Measurements from ENCODE around the gene NEK1.
A peak's percentile ranks its signal among the peaks of the same experiment; 100 is the strongest.
"Not testable (repeated sequence)": the region's sequence is repeated elsewhere in the genome, so short reads cannot be mapped to it uniquely, and the experiment has no call there.

NEK1 gene

DNA sequence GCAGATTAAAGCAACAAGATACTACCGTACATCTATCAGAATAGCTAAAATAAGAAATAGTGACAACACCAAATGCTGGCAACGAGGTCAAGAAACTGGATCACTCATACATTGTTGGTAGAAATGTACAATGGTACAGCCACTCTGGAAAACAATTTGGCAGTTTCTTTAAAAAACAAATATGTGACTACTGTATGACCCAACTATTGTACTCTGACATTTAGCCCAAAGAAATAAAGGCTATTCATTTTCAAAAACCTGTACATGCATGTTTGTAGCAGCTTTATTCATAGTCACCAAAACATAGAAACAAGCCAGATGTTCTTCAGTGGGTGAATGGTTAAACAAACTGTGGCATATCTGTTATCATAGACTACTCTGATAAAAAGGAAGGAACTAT, 16.2 kb upstream of the NEK1 start:
- no peak for DNase-seq (ENCODE audit: low read depth in 2 of 2)

DNA sequence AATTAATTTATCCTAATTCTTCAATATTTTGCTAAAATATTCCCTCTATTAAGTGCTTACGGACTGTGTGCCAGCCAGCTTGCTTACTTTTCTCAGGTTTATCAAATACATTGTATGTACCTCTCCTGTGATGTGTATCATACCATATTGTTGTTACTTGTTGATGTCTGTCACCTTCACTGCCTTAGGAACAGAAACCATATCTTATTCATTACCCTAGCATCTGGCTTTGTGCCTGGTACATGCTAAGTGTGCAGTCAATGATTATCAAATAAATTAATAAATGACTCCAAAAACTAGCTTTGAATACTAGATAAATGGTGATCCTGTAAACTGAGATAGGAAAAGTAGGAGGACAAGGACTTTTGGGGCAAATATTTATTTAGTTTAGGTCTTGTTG, 14.9 kb upstream of the NEK1 start:
- DNase-seq (ENCODE audit: low read depth in 2 of 2) = no peak

DNA sequence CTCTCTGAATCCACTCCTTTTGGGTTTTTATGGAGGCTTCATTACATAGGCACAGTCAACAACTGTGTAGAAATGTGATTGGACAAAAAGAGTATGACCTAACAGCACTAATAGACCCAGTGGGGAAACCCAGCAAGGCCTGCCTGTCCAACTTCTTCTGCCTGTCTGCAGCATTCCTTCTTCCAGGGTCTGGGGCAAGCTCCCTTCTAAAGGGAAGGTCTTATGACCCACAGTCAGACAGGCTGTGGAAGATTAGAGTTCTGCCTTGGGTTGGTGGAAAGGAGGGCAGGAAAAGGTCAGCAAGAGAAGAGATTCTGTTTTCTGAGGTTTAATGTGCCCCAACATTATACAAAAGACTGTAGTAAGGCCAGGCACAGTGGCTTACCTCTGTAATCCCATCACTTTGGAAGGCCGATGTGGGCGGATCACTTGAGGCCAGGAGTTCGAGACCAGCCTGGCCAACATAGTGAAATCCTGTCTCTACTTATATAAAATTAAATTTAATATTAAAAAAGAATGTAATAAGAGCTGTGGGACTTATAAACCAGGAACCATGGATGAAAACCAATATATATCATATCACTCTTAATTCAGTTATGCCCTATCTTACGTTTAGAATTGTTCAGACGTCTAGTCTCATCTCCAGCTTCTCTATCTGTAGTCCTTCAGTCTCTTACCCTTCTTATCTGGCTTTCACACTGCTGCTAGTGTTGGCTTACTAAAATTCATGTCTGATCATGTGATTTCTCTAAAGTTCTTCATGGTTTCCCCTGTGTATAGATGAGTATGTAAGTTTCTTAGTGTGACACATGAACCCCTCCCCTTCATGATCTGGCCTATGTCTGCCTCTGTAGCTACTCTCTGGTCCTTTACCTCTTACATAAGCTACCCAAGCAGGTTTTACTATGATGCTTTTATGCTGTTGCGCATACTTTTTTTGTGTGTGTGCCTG, 14.2 kb upstream of the NEK1 start:
- DNase-seq (ENCODE audit: low read depth in 2 of 2) = no peak

DNA sequence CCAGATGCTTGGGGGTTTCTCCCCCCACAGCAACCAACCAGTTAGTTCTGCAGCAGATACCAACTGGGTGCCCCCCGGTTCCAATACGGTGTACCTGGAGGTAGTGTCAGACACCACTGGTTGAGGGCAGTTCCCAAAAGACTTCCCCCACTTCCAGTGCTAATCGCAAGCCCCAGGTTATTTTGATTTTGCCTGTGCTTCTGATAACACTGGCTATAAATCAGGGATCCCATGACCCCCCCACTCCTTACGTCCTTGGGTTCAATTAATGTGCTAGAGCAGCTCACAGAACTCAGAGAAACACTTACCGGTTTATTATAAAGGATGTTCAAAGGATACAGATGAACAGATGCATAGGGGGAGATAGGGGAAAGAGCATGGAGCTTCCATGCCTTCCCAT, 13.5 kb upstream of the NEK1 start:
- DNase-seq (ENCODE audit: low read depth in 2 of 2) = no peak

DNA sequence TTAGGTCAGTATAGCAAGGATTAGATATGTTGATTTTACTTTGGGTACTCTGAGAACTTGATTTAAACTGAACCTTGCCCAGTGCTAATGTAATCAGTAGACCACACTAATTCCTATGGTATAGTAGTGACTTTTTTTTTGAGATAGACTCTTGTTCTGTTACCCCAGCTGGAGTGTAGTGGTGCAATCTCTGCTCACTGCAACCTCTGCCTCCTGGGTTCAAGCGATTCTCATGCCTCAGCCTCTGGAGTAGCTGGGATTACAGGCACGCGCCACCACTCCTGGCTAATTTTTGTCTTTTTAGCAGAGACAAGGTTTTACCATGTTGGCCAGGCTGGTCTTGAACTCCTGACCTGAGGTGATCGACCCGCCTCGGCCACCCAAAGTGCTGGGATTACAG, 11.6 kb upstream of the NEK1 start:
- not testable (repeated sequence) for DNase-seq (ENCODE audit: low read depth in 2 of 2)

DNA sequence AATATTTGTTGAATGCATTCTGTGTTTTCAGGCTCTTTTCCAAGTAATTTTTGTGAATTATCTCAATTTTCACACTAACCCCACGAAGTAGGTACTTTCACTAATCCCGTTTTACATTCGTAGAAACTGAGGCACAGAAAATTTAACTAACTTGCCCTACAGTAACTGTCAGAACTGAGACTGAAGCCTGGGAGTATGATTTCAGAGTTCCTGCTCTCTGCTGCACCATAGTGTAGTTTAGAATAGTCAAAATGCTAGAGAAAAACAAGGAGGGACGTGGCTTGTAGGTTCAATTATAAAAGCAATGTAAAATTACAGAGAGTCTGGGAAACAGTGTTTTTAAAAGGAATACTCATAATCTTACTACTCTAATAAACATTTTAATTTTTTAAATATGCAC, 10.2 kb upstream of the NEK1 start:
- no peak for DNase-seq (ENCODE audit: low read depth in 2 of 2)

DNA sequence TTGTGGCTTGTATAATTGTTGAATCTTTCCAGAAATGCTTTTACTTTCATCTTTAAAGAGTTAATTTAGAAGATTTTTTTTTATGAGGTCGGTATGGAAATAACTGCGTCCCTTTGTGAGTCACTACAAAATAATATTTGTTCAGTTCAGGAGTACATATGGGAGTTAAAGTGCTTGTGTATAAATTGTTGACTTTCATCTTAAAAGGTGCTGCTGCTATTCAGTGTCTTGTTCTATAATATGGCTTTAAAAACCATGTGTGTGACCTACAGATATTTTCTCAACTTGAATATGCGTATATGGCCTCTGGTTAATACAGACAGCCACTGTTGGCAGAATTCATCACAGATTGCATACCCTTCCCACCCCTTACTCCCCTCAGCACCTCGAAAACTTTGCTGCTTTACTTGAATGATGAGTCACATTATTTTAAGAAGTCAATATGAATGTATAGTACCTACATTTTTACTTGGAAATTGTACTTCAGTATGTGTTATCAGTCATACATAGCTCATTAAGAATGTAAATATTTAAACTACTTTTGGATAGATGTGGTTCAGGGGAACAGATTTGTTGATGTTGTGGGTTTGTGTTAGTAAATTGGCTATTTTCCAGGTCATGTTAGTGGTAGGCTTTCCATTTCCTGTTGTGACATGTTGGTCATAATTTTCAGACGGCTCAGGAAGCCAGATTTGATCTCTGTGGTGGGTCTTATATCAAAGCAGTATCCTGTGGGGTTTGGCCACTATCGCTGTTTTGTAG, 9.5 kb upstream of the NEK1 start:
- no peak for DNase-seq (ENCODE audit: low read depth in 2 of 2)

DNA sequence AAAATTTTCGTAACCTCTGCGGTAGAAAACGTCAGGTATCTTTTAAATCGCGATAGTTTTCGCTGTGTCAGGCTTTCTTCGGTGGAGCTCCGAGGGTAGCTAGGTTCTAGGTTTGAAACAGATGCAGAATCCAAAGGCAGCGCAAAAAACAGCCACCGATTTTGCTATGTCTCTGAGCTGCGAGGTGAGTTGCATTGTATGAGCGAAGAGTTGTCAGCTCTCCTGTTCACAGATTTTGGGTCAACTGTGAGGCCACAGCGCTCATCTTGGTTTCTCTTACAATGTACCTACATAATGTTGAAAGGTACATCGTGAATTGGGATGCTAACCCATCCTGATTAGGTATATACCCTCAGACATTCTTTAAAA, 8.5 kb upstream of the NEK1 start:
- no peak for DNase-seq (ENCODE audit: low read depth in 2 of 2)

DNA sequence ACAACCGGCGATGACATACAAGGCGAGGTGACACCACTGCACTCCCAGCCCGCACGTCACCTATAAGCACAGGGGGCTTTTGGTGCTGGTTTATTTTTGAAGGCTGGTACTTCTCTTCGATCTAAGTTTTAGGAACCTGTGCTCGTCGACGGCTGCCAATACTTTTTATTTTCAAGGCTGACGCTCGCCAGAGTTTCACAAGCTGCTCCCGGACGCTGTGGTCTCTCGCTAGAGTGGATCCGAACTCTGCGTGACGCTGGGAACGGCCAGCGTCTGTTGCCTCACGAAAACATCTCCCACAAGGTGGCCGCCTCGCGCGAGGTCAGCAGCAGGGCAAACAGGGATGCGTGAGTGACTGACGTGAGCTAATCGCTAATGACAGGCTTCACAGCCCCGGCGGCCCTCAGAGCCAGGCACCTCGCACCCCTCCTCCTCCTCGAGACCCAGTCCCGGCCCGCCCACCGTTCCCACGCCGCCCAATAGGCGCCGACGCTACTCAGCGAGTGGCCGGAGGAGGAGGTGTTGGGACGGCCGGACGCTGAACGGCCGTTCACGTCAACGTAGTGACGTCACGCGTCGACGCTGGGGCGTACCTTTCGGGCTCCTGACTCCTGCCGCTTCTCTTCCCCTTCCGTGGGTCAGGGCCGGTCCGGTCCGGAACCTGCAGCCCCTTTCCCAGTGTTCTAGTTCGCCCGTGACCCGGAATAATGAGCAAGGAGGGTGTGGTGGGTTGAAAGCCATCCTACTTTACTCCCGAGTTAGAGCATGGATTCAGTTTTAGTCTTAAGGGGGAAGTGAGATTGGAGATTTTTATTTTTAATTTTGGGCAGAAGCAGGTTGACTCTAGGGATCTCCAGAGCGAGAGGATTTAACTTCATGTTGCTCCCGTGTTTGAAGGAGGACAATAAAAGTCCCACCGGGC, 7.8 kb upstream of the NEK1 start, which contains the start of gene CLCN3:
TSS of gene CLCN3 (plus strand) at position 621 of the 922 bp plus-strand sequence. CDS start 15,351 bp downstream, outside the sequence.
- peak; percentile 91 to 93 for DNase-seq (ENCODE audit: low read depth in 2 of 2)

DNA sequence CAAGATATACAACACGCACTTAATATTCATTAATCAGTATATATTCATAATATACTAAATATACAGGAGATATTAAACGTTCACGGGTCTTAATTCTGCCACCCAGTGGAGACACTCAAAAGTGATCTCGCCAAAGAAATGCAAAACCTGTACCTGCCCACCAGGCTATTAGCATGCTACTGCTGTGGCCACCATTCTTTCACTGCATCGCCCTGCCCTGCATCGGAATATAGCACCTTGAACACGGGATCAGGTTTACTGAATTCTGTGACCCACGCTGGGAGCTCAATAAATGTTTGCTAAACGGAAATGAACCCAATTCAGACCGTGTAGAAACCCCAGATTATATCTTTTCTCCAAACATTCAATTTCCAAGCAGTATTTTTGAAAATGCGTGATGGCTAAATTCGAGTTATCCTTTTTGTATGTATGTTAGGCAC, 7.2 kb upstream of the NEK1 start:
- DNase-seq (ENCODE audit: low read depth in 2 of 2) = no peak

DNA sequence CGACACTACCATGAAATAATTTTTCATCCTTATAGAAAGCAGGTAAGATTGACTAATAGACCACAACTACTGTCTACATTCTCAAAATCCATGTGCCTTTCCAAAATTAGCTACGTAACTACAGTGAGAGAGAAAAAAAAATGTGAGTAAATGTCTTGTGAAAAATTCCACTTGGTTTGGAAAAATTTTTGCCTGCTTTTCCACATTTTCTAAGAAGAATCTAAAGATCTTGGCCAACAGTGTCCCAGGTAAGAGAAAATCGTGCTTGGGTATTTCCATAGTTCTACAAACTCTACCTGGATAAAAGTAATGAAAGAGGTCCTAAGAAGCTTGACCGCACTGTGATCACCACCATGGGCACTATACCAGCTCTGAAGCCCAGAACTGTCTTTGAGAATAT, 6.6 kb upstream of the NEK1 start:
- DNase-seq (ENCODE audit: low read depth in 2 of 2) = no peak

DNA sequence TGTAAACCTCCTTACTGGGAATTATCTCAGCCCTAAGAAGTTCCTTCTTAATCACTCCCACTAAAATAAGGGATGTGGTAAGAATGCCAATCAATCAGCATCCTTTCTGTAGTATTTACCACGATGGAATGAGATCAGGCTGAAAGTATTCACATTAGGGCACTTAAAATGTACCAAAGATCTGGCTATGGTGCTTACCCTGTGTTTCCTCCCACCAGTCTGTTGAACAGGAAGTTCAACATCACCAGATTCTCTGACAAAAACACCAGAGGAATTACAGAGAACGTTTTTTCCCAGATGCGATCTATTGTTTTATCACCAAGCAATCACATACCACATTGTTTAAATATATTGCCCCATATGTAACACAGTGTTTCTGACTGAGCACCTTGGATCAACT, 5.9 kb upstream of the NEK1 start:
- no peak for DNase-seq (ENCODE audit: low read depth in 2 of 2)

DNA sequence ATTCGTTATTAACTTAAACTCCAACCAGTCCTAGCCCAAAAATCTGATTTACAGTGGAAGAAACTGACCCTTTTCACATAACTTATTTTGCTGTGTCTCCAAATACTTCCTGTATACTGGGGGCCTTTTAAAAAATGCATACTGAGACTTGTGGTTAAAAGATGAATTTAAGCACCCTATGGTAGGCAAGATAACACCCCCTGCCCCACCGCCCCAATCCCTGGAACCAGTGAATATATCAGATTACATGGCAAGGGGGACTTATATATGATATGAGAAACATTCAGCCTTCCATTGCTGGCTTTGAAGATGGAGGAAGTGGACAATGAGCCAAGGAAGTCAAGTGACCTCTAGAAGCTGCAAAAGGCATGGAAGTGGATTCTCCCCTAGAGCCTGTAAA, 4.9 kb upstream of the NEK1 start:
- no peak for DNase-seq (ENCODE audit: low read depth in 2 of 2)

DNA sequence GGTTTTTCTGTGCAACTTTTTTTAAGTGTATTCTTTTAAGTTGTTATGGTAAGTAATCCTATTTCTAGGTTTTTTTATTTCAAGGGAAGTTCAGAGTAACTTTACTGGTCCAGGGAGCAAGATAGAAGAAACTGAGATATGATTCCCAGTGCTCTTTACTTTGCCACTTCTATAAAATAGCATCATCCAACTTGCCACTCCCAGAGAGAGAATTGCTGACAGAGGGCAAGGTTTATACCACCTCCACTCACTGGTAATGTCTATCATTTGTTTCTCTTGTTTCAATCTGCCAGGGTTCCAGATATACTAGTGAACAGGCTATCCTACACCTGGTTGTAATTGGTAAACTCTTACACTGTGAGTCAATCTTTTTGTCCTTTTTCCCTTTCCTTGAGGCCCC, 4.5 kb upstream of the NEK1 start:
- no peak for DNase-seq (ENCODE audit: low read depth in 2 of 2)

DNA sequence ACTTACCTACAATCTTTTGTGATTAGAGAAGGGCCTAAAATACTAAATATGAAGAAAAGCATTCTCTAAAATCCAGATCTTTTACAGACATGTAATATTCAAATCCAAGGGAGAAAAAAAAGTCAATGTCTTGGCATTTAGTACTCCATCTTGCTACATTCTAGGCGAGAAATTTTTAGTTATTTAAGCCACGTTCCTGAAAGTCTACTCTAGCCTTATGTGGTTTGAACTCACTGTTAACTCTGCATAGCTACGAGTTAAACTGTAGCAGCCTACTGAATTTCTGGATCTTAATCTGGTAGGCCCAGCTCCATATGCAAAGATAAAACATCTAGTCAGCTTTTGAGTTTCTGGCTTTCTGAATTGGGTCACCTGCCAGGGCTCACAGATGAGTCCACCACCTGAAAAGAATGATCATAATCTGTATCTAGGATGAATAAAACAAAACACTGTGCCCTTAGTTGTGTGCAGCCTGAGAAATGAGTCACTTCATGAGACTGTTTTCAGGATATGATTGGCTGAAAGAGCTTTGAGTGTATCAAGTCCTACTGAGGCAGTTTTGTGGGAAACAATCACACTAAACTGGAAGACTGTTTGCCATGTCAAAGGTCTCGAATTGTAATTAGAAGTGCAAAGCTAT, 3.2 kb upstream of the NEK1 start:
- no peak for DNase-seq (ENCODE audit: low read depth in 2 of 2)

DNA sequence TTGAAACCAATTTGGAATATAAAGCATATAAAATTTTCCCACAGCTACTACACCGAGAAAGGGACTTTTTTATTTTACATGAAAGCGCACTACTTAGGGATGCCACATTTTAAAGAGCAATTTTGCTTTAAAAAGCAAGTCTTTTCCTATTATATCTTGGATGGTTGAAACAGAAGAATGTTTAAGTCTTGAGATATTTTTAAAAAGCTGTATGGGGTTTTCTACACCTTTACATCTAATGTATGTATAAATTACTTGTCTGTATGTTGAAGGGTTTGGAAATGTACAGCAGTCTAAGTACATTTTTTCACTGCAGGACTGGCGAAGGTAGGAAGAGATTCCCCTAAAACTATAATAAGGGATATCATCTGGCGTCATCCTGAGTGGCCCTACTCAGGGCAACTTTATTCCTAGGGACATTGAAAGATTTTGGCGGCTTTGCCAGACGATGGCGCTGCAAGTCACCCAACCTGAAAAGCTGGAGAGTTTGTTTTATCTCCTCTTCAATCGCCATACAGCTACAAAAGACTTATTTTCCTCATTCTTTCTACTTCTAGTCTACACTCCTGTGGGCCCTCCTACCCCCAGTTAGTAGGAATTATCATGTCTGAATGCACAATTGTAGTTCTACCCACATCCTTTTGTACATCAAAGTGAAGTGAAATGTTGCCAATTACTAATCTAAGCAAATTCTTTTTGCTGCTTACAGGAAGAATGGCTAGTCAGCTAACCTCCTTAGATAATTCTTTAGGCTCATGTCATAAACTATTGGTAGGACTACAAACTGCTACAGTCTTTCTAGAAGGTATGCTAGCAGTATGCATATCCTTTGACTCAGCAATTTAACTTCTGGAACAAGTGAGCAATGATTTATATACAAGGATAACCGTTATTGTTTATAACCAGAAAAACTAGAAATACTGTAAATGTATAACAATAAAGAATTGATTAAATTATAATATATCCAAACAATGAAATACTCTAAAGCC, 782 bp upstream of the NEK1 start:
- DNase-seq (ENCODE audit: low read depth in 2 of 2) = peak; percentile 25 to 55

DNA sequence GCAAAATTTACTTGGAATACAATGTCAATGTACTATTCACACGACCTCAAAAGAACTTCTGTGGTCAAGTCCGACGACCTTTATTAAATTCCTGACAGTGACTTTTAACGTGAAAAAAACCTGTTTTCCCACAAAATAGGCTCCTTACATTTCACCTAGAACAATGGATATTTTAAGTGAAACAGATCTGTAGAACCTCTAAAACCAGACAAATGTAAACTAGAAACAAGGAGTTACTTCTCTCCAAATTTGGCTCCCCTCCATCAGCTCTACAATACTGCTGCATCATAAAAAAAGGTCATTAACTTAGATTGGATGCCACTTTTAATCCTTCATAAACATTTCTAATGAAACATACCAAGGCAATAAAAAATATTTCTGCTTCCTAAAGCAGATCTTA, 1.2 kb downstream of the NEK1 start:
- DNase-seq (ENCODE audit: low read depth in 2 of 2) = no peak

DNA sequence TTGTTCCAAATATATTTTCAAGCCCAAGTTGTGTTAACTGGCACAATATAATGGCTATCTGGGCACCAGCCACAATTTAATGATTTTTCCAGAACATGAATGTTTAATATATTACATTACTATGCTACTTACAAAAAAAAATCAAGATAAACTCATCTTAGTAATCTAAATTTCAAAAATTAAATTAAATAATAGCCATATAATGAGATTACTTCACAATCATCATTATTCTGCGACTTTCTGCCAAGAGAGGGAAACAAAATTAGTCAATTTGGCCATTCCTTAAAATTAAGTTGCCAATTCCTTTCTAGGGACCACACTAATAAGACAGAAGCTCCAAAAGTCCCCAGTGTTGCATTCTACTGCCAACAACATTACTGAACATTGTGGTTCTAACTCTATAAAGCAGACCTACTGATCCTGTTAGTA, 7.5 kb downstream of the NEK1 start:
- no peak for DNase-seq (ENCODE audit: low read depth in 2 of 2)

DNA sequence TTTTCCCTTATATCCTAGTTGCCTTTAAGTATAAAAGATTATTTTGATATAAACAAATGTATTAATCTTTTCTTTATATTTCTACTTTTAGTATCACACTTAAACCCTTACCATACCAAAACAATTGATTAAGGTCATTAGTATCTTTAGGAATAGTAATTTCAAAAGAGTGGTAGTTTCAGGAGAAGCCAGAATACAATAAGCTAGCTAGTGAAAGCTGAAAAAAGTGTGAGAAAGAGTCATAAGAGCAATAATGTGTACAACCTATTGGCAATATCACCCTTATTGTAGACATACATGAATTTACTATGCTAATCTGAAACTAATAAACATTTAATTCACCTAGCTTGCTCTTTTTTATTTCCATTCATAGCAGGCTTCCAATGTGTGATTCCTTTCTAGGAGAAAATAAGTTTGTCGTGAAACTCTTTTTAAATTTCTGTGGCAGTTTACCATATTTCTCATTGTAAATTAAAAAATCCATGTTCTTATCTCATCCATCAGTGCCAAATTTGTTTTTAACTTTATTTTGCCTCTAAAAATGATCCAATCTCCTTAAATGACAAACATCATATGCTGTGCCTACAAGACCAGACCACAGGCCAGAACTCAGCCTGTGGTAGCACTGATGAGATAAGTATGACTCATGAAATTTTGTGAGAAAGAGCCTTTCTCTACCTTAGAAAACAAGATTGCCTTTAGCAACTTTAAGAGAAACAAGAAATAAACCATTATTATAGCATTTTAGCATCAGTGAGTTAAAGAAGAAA, 8.1 kb downstream of the NEK1 start:
- no peak for DNase-seq (ENCODE audit: low read depth in 2 of 2)

Measured in stimulated activated CD8-positive, alpha-beta memory T cell treated with anti-CD3 and anti-CD28 coated beads, Interleukin-2, amount 100 ng/mL, for 48 hours (primary cell).